GM18498 (cell line): ENCODE measurements around the gene LGALS3BP.

ENCODE experiments used
- ATAC-seq: cut with Tn5 transposase; IDR thresholded peaks from one replicate; pipeline ENCODE4 v1.9.1; 2021; ENCODE audit warnings: mild to moderate bottlenecking, moderate library complexity; ENCODE audit not compliant: unreplicated experiment

Gene LGALS3BP

DNA sequence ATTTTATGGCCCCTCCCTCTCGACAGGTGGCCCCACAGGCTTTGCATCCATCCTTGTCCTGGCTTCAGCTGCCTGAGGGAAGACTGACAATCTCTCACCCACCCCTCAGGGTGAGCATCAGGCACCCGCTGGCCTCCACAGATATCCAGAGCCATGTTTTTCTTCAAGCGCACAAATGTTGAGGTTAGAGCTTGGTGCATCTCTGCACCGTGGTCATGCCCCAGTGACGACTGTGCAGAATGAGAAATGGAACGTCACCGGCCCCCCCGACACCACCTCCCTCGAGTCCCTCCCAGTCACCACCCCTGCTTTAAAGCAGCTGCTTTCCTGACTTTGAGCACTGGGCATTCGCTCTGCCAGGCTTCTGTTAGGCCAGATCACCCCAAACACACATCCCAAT, 34.8 kb downstream of the LGALS3BP start:
- no peak for ATAC-seq

DNA sequence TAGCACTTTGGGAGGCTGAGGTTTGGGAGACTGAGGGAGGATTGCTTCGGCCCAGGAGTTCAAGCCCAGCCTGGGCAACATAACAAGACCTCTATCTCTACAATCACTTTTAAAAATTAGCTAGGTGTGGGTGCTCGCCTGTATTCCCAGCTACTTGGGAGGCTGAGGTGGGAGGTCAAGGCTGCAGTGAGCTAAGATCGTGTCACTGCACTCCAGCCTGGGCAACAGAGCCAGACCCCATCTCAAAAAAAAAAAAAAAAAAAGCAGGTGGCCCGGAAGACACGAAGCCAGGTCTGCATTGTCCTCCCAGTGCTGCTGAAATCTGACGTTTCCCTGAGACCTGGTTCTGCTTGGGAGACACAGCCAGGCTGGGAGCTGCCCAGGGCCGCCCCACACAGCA, 35.7 kb downstream of the LGALS3BP start:
- no peak for ATAC-seq

DNA sequence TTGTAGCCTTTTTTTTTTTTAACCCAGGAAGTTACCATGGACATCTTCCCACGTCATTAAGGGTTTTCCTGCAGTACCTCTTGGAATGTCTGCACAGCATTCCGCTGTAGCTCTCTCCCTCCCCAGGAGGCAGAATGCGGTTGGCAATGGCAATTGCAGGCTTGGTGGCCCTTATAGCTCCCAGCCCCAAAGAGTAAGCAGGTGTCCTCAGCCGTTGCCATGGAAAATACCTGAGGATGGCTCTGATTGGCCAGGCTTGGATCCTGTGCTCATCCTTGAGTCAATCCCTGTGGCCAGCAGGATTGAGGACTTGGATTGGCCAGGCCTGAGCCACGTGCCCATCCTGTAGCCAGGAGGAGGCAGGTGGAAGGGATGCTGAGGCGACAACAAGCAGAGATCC, 39.0 kb downstream of the LGALS3BP start:
- no peak for ATAC-seq

DNA sequence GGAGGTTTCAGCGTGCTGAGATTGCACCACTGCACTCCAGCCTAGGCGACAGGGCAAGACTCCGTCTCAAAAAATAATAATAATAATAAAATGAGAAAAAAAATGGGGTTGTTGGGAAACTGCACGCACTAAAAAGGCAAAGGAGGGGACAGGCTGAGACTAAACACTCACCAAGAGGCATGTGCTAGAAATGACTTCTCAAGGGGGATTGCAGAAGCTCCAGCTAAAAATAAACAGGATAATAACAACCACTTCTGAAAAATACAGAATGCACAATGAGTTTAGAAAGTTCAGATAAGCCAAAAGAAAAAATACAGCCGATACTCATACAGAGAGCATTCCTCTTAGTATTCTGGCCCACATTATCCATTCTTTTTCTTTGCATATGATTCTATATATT, 39.5 kb downstream of the LGALS3BP start:
- no peak for ATAC-seq

DNA sequence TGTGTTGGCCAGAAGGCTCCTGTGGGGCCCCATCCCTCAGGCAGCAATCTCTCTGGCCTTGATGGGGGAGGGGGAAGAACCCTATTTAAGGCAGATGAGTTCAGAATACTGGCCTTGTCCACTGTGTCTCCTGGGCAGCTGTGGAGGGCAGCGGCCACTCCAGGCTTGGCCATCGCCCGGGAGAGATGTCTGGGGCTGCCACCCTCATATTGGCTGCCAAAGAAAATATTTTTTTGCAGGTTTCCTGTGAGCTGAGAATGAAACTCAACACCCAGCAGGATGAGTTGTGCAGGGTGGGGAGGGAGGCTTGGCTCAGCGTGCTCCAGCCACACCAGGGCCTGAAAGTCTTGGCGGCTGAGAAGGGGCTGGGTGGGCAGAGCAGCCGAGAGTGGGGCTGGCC, 40.1 kb downstream of the LGALS3BP start:
- no peak for ATAC-seq

DNA sequence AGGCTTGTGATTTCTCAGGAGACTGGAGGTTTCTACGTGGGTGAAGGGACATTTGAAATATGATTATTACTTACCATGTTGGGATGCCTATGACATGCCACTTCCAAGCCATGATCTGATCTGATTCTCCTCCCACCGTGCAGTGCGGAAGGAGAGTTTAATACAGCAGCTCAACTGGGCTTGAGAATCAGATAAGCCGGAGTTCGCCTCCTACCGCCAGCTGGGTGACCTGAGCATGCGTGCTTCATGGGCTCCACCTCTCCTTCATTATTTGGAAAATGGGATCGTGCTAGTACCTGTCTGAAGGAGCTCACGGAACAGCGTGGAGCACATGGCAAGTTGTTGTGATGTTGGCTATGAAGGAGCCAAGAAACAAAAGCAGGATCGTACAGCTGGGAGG, 42.2 kb downstream of the LGALS3BP start:
- no peak for ATAC-seq

DNA sequence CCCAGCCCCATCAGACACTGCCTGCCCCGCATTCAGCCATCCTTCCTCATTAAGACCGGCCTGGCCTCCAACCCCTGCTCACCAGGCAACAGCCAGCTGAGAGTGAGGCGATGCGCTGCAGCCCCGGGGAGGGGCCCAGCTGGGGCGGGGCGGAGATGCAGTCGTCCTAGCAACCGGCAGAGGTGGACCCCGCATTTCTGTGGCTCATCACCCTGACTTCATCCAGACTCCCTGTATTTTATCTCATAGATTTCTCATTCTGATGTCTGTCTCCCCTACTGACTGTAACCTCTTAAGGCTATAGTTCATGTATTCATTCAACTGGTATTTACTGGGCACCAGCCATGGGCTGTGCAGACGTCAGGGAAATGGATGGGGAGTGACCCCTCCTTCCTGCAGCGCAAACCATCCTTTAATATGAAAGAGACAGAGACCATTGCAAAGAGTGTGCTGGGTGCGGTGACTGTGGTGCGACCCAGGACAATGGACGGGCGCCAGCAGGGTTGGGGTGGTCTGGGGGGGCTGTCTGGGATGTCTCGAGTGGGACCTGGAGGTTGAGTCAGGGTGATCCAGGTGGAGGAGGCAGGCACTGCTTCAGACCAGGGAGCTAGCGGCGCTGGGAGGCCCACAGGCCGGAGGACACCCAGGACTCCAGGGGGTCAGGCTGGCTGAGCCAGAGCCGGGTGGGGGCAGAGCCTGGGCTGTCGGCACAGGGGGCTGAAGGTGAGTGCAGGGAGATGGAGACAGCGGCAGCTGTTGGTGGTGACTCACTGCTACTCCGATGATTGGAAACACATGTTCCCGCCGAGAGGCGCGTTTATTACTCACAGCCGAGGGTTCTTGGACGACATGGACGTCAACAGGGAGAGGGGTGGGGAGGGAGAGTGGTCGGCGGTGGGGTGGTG, 44.1 kb downstream of the LGALS3BP start:
- ATAC-seq, result no peak

DNA sequence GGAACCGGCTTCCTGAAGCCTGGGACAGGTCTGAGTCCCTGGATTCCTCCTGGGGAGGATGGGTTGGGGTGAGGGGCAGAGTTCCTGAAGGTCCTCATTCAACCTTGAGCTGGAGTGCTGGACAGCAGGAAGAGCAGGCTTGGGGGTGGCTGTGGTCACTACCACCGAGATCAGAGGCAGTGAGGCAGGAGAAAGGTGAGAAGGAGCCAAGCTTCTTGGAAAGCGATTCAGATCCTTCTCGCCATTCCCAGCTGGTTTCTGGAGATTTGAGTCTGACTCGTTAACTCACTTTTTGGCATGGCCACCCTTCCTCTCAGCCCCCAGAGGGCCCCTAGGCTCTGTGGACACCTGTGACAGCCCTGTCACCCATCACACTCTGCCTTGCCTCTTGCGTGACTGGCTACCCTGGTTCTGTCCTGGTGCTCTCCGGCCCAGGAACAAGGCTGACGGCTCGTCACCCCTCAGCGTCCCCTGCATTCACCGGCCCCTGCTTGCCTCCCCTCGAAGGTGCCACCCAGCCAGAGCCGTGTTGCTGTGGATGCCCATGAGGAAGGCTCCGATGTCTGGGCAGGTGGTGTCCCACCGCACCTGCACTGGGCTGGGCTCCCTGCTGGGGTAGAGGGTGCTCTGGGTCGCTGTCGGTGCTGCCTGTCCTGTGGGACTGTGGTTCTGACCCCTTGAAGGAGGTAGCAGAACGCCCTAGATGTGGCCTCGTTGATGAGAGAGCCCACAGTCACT, 44.9 kb downstream of the LGALS3BP start:
- no peak for ATAC-seq

DNA sequence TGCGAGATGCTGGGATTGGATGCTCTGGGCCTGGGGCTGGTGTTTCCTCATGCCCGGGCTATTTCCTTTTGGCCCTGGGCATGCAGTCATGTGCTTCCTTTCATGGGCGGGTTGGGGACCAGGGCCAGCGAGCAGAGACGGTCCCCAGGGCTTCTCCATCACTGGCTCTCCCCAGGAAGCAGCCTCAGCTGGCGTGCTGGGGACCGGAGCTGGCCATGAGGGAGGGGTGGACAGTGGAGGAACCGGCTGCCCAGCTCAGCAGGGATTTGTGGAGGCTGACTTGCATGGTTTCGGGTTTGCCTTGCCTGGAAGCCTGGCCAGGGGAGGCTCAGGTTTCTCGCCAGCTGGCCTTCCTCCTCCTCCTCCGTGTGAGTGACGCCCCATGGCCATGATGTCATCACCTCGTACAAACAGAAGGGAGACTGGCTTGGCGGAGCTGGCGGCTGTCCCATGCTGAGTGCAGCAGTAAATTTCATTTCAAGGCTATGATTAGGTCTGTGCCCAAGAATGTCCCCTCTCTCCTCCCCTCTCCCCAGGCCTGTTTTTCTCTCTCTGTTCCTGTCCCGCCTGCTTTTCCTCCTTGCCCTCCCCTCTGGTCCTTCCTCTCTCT, 45.7 kb downstream of the LGALS3BP start:
- no peak for ATAC-seq

DNA sequence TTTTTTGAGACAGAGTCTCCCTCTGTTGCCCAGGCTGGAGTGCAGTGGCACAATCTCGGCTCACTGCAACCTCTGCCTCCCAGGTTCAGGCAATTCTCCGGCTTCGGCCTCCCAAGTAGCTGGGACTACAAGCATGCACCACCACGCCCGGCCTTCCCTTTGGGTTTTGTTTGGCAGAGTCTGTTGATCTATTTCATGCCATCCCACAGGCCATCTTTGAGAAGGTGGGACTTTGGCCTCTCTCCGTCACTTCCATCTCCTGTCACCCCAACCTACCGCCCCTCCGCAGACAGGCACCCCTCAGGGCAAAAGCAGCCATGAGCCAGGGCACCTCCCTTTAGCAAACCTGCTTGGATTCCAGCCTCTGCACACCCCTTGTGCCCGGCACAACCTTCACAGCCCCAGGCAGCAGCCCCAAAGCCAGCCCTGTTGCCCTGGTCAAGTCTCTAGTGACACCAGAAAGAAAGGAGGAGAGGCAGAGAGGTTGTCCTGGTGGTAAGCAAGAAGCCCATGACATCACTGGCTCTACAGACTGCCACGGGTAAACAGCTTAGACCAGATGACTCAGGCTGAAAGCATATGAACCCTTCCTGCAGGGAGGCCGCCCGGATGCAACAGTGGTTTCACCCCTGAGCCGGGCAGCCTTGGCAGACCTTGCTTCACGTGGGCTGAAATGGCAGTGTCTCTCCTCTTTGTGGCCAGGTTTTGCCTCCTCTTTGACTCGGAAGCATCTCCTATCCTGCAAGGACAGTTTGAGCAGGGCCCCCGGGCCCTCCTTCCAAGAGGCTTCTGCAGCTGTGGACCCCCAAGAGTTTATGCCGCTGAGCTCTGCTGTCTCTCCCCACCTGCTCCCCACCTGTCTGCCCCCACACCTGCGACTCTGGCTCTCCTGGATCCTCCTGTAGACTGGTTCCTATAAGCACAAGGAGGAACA, 46.4 kb downstream of the LGALS3BP start:
- no peak for ATAC-seq

DNA sequence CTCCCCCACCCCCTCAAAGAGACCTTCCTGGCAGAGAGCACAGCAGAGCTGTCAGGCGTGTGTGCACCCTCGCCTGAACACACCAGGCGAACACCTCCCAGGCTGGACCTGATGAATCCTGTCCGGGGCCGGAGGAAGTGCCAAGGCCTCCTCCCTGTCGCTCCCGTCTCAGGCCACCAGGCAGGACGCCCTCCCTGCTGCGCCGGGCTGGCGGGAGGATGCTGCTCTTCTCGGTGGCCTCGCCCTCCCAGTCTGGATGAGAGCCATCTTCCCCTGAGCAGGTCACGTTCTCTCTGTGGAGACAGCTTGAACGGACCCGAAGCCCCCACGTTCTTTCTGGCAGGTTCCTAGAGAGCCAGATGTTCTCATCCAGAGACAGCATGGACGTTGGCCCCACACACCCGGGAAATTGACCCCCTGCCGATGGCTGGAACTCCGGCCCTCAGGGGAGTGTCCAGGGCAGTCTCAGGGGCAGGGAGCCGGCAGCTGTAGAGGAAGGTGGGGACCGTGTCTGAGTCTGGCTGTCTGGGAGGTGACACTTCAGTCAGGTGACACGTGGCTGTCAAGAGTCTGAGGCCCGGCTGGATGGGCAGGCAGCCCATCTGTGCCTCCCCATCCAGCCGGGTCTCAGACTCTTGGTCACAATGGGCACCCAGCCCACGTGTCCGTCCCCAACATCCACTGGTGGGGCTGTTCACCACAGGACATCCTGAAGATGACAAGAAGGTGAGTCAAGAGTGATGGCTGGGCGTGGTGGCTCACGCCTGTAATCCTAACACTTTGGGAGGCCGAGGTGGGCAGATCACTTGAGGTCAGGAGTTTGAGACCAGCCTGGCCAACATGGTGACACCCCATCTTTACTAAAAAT, 49.6 kb downstream of the LGALS3BP start:
- ATAC-seq, result no peak

DNA sequence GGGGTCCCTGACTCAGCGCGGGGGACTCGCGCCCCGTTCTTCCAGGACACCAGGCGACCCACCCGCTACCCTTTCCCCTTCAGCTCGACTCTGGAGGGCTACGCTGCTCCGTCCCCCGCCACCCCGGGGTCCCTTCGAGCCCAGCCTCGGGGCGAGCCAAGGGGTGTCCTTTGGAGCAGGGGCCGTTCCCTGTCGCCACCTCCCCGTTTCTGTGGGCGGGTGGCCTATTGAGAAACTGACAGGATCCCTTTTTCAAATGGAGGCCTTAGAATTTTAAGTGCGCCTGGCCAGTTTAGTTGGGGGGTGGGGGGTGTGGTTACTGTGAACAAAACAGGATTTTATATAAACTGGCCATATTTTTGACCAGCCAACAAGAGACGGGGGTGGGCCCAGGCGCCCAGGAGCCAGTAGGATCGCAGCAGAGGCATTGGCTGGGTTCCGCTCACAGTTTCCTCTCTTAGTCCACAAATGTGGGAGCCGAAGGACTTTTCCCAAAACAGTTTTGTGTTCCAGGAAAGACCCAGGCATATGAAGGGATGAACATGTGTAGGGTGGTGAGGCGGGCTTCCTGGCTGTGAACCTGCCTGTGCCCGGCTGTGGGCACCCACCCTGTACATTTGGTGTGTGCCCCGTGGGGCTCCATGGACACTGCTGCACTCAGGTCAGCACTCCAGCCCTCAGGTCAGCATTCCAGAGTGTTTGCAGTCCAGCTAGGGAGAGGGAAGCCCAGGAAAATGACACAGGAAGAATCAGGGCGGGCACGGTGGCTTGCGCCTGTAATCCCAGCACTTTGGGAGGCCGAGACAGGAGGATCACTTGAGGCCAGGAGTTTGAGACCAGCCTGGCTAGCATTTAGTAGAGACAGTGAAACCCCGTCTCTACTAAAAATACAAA, 53.8 kb downstream of the LGALS3BP start:
- ATAC-seq, result no peak

DNA sequence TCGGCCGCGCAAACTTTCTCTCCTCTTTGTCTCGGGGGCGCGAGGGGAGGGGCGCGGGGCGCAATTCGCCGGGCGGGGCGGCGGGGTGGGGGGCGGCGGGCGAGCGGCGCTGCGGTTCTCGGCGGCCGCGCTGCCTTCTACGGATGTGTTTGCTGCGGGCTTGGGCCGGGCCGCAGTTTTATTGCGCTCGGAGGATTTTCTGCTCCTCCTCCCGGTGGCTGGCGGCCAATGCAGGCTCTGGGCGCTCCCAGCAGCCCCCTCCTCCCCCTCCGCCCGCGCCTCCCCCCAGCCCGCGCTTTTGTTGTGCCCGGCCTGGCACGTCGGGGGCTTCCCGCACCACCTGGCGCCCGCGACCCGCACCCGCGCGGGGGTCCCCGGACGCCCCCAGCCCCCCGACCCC, 54.5 kb downstream of the LGALS3BP start, which contains the start of gene TIMP2:
Gene TIMP2, minus strand, starts transcription at position 154 of the 400 bp plus-strand sequence. CDS start 299 bp downstream, outside the sequence.
- ATAC-seq, result no peak

DNA sequence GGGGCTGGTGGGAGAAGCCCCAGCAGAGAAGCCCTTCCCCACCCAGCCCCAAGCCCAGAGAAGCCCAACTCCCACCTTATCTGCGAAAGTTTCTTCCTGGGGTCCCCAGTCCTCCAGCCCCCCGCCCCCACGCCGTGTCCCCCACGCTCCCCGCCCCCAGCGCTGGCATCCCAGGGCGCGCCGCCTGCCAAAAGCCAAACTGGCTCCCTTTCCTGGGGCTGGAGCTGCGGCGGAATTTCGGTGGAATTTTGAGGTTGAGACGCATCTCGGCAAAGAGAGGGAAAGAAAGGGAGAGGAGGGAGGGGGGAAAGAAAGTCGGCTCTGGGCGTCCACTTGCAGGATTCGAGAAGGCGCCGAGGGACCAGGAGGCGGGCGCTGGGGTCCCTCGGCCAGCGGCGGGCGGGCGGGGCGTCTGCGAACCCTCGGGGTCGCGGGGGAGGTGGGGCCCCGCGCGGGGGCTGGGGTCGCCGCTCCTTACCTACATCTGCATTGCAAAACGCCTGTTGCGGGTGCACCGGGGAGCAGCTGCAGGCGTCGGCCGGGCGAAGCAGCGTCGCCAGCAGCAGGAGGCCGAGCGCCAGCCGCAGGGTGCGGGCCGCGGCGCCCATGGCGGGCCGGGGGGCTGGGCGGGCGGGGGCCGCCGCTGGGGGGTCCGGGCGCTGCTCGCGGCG, 55.1 kb downstream of the LGALS3BP start:
- no peak for ATAC-seq

DNA sequence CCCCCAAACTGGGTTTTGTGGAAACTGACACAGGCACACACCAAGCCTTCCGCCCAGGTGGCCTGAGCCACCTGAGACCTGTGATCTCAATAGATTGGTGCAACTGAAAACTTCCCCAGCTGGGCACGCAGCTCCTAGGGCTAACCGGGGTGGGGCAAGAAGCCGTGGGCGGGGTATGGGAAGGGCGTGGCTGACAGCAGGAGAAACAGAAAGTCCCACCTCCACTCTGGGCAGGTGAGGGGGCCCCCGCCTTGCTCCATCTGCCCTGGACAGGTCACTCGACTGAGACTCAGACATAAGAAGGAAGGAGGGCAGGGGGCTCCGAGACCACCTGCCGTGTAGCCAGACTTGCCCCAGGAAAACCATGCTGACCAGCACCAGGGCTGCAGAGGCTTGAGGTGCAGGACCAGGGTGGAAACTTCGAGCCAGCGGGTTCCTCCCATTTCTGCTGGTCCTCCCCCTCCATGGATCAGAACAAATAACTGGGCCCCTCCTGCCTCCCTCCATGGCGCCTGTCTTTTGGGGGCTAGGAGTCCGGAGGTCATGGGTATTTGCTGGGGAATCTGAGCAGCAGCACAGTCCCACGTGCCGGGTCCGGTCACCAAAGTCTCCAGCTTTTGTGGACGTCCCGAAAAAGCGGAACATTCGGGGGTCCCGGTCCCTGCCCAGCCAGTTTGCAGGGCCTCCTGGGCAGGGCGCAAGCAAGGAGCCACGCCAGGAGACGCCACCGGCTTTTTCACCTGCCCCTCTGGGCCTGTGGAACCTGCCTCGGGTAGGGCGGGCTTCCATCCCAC, 55.9 kb downstream of the LGALS3BP start:
- ATAC-seq, result no peak

DNA sequence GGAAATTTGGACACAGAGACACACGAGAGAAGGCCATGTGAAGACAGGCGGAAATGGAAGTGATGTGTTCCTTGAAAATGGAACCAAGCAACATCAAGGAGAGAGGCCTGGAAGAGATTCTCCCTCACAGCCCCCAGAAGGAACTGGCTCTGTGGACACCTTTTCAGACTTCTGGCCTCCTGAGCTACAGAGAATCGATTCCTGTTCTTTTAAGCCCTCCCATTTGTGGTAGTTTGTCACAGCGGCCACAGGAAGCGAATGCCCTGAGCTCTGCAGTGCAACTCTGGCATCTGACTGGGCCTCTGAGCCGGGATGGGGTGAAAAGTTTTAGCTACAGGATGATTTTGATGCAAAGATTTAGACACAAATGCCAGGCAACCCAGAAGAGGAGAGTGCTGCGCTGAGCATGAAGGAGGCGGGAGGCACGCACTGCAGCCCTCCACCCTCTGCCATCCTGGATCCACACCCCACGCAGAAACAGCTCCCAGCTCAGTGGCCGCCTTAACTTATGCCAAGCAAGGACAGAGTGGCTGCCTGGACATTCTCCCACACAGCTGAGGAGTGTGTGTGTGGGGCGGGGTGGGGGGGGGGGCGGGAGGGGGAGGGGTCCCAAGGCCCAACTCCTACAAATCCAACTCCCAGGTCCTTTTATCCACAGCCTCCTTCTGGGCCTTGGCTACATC, 56.8 kb downstream of the LGALS3BP start:
- no peak for ATAC-seq
